GM12864 (cell line): ENCODE data around the gene PSMD12.
"Not testable (repeated sequence)": the region's sequence is repeated elsewhere in the genome, so short reads cannot be mapped to it uniquely, and the experiment has no call there.

Experiments
- DNase-seq: peaks from one replicate; pipeline ENCODE4 v3.0.0-alpha.2; 2011; ENCODE audit warnings: low read depth
- H3K4me3 ChIP-seq: 2 replicates; pipeline ENCODE4 v1.5.1; 2011; ENCODE audit warnings: mild to moderate bottlenecking, low read depth, low read length, control low read depth
- CTCF ChIP-seq: IDR thresholded peaks from 2 replicates; pipeline ENCODE4 v1.5.1; 2011; ENCODE audit warnings: low read depth, mild to moderate bottlenecking, moderate library complexity, low read length, control low read depth, inconsistent platforms; ENCODE audit errors: missing control alignments

Gene PSMD12

GRCh38 chr17:67353929-67354574 is 12.3 kb downstream of the PSMD12 start:
- no peak for TF ChIP-seq CTCF
- H3K4me3 ChIP-seq = no peak overlapping the region
- no peak for DNase-seq

- no peak overlapping the region for H3K4me3 ChIP-seq
- DNase-seq = no peak
- TF ChIP-seq CTCF = no peak
These were observed 13.2 kb downstream of the PSMD12 start for GRCh38 chr17:67353161-67353560.

DNA sequence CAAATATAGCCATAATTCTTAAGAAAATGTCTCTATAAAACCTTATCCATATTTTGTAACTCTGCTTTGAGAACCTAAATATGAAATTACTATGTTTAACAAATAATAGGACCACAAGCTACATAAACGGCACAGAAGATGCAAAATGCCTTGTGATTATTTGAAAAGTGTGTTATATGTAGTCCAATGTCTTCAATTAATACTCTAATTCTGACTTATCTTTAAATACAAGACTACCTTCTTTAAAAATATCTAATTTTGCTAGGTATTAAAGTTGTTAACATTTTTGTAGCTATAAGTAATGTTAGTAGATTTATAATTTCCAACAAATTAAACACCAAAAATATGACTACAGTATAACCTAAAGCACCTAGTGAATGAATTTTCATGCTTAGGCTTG is 17.0 kb downstream of the PSMD12 start:
- DNase-seq = no peak
- H3K4me3 ChIP-seq = no peak overlapping the region
- TF ChIP-seq CTCF = no peak

GRCh38 chr17:67347826-67348225 is 18.6 kb downstream of the PSMD12 start:
- no peak for TF ChIP-seq CTCF
- DNase-seq = no peak
- H3K4me3 ChIP-seq = no peak overlapping the region

GRCh38 chr17:67343237-67343636 is 23.1 kb downstream of the PSMD12 start:
- TF ChIP-seq CTCF = no peak
- DNase-seq = no peak
- H3K4me3 ChIP-seq = no peak overlapping the region

- not testable (repeated sequence) for H3K4me3 ChIP-seq, DNase-seq
These were observed 28.0 kb downstream of the PSMD12 start for GRCh38 chr17:67338353-67338752.

GRCh38 chr17:67336859-67337258 is 29.5 kb downstream of the PSMD12 start:
- TF ChIP-seq CTCF = no peak
- no peak overlapping the region for H3K4me3 ChIP-seq
- DNase-seq = no peak
